GM19238 (cell line): Measurements from ENCODE around the gene TPSD1.

Experiments used
- DNase-seq: peaks from one replicate; pipeline ENCODE4 v3.0.0; 2011; ENCODE audit warnings: low spot score; ENCODE audit not compliant: insufficient read length

The TPSD1 gene

GRCh38 chr16:1297018-1297696 is 41.3 kb downstream of the TPSD1 start:
- no peak for DNase-seq

- no peak for DNase-seq
Measured at GRCh38 chr16:1298406-1298805, 42.5 kb downstream of the TPSD1 start.

- no peak for DNase-seq
Measured at GRCh38 chr16:1299012-1299867, 43.4 kb downstream of the TPSD1 start.

DNA sequence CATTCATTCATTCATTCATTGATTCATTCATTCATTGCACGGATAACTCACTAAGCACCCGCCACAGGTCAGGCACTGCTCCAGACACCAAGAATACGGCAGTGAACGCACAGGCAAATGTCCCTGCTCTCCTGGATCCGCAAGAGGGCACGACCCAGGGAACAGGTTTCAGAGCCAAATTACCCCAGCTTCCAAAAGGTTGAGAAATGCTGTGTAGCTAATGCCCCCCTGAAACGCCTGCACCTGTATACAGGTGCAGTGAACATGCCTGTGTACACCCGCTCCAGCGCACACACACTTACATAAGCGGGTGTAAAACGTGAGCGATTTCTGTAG is 44.0 kb downstream of the TPSD1 start:
- no peak for DNase-seq

GRCh38 chr16:1300664-1301476 is 45.0 kb downstream of the TPSD1 start:
- DNase-seq, result peak; percentile 65

DNA sequence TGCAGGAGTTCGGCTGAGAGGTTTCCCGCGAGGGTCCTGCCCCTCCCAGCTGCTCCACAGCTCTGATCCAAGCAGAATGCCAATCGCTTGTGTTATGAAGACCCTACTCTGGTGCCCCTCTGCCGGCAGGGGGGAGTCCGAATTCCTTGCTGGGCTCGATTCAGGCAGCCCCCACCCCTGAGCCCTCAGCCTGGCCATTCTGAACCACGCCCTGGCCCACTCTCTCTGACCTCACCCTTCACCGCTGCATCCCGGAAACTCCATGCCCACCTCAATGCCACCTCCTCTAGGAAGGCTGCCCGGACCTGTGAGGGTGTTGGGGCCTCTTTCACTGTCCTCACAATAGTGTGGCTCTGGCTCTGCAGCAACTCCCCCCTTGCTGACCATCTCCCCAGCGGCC is 45.7 kb downstream of the TPSD1 start:
- no peak for DNase-seq

DNA sequence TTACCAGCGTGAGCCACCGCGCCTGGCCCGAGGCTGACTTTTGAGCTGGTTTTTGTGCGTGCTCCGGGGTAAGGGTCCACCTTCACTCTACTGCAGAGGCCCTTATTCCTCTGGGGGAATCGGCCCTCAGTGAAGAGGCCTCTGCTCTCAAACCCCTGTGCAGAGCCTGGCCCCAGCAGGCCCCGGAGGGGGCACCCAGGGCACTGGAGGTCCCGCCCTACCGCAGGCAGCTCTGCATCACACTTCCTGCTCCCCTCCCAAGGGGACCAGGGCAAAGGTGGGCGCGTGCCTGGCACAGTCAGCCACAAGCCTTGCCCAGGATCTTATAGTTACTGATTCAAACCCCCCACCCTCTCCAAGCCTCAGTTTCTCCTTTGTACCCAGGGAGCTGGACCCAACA is 50.0 kb downstream of the TPSD1 start:
- DNase-seq, result no peak

DNA sequence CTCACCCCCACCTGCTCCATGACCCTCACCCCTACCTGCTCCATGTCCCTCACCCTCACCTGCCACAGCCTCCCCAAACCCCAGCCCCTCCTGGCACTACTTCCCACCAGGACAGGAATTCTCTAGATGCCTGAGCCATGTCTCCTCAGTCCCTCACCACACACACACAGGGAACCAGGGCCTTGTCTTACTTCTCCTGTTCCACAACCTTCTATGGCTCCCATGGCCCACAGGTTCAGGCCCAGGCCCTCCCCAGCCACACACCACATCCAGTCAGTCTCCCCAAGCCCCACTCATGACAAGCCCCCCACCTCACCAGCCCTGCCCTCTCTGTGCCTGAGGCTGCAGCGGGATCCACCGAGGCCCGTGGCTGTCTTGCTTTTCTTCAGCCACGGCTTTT is 50.5 kb downstream of the TPSD1 start:
- DNase-seq, result no peak

DNA sequence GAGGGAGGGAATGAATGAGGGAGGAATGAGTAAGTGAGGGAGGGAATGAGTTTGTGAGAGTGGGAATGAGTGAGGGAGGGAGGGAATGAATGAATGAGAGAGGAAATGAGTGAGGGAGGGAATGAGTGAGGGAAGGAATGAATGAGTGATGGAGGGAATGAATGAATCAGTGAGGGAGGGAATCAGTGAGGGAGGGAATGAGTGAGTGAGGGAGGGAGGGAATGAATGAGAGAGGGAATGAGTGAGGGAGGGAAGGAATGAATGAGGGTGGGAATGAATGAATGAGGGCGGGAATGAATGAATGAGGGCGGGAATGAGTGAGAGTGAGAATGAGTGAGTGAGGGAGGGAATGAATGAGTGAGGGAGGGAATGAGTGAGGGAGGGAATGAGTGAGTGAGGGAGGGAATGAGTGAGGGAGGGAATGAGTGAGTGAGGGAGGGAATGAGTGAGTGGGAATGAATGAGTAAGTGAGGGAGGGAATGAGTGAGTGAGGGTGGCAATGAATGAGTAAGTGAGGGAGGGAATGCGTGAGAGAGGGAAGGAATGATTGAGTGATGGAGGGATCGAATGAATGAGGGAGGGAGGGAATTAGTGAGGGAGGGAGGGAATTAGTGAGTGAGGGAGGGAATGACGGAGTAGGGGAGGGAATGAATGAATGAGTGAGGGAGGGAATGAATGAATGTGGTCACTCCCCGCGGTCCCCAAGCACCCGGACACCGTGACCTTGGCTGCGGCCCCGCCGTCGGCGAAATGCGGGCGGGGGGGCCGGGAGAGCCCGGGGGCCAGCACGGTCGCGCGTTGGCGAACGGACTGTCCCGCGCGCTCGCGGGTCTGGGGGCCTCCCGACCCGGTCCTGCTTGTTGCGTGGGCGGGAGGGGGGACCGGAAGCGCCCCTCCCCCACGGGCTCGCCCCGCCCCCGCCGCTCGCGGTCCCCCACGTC is 52.4 kb downstream of the TPSD1 start:
- DNase-seq, result no peak
